Measurements from ENCODE around the gene HTRA2.

The HTRA2 gene

DNA sequence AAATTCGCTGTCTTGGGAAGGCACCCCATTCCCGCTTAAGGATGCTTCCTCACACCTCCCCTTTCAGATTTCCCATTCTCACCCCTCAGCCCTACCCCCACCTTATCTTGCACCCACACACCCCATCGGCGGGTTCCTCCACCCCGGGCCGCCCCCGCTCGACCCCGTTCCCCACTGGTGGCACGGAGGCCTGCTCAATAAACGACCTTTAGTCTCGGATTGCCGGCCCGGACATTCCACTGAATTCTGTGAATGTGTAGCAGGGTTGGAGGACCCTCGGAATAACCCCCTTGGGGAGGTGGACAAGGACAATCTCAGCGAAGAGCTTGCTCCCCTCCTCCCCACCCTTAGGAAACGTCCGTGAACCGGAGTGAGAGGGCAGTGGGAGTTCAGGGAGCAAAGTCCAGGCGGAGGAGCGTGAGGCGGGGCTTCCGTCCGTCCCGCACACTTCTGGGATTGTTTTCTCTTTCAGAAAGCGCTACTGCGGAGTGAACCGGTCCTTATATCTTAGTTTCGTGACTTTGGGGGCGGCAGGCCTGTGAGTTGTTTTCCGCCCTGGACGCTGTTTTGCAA, 27.5 kb upstream of the HTRA2 start:
- Histone ChIP-seq H3K27ac (ENCODE audit: low read depth, low read length) (no peak overlapping the region), H3K4me3 (ENCODE audit: low read depth, low read length) (peak overlapping the region; percentile 60), H3K9ac (ENCODE audit: low read depth, low read length) (no peak overlapping the region), H3K9me3 (ENCODE audit: control insufficient read depth, insufficient read depth, low read length) (no peaks in the 10 kb centered on the region), H3K36me3 (ENCODE audit: control insufficient read depth, insufficient read depth, low read length) (peaks cover 10% of the 10 kb centered on the region; the same call in 1 of the 2 replicates), H3K4me1 (ENCODE audit: control insufficient read depth, insufficient read depth, low read length) (peaks cover 17% of the 10 kb centered on the region), H3K27me3 (ENCODE audit: control insufficient read depth, insufficient read depth, low read length) (peaks cover 85% of the 10 kb centered on the region)

DNA sequence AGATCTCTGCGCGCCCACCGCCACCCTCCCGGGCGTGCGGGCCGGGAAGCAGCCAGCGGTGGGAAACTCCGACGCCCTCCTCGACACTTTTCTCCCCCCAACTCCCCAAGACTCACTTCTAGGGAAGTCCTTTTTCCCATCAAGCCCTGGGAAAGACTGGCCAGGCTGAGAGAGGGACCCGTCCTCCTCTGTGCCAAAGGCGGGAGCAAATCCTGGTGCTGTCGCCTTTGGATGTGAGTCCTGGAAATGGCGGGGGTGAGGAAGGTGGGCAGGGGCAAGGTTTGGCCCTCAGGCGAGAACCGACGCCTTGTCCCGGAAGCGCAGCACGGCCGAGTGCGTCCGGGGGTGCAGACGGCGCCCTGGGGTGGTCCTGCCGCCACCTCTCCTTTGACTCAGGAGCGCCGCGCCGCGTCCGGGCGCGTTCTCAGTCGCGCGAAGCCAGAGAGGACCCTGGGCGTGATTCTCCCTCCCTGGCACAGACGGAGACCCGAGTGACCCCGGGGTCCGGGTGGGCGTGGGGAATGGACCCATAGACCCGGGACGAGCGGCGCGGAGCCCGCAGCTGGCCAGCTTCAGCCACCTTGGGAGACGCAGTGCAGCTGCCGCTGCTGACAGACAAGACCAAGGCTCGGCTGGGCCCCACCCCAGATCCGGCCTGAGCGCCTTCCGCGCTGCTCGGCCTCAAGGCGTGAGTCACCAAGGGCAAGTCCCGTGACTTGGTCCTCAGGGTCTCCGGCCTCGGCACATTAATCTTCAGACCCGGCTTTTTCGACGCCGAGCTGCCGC, 26.8 kb upstream of the HTRA2 start:
- peak overlapping the region; percentile 60 for H3K4me3 ChIP-seq (ENCODE audit: low read depth, low read length)
- H3K36me3 ChIP-seq (ENCODE audit: control insufficient read depth, insufficient read depth, low read length), result peaks cover 10% of the 10 kb centered on the region; the same call in 1 of the 2 replicates
- H3K9me3 ChIP-seq (ENCODE audit: control insufficient read depth, insufficient read depth, low read length), result no peaks in the 10 kb centered on the region
- no peak overlapping the region for H3K9ac ChIP-seq (ENCODE audit: low read depth, low read length)
- H3K4me1 ChIP-seq (ENCODE audit: control insufficient read depth, insufficient read depth, low read length), result peaks cover 13% of the 10 kb centered on the region; the same call in 1 of the 2 replicates
- peaks cover 79% of the 10 kb centered on the region for H3K27me3 ChIP-seq (ENCODE audit: control insufficient read depth, insufficient read depth, low read length)
- H3K27ac ChIP-seq (ENCODE audit: low read depth, low read length), result no peak overlapping the region

DNA sequence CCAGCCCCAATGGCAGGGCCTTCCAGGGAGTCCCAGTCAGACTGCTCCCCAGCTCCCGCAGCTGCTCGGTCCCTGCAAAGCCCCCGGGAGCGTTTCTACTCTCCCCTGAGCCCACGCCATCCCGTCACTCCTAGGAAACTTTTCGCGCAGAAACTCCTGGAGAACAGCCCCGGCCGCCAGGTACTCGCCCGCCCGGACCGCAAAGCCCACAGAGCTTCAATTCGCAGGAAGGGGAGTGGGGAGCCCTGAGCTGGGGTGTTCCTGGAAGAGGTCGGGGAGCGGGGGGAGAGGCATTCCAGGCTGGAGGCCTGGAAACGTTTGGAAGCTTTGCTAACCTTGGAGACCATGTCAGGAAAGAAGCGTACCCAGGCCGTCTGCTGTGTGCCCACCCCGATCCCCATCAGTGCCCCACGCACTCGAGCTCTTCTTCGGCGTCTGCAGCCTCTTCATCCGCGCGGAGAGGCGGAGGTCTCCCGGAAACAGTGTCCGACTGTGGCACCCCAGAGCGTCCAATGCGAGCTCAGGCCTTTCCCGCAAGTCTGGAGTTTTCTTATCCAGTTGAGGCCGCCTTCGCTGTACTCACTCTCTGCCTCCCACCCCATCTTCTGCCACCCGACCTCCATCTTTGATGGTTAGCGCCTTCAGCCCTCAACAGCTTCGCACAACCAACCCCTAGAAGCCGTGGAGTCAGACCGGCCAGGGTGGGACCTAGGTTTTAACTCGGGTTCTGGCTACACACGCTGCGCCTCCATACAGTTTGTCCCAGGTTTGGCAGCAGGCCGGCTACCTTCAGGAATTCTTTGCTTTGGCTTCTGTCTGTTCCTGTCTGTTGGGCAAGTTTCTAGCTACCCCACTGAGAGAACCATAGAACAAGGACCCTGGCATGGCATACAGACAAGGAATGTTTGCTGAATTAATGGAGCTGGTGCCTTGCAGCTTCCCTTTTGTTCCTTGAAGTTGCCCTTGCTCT, 25.9 kb upstream of the HTRA2 start:
- Histone ChIP-seq H3K36me3 (ENCODE audit: control insufficient read depth, insufficient read depth, low read length) (peaks cover 10% of the 10 kb centered on the region; the same call in 1 of the 2 replicates), H3K9me3 (ENCODE audit: control insufficient read depth, insufficient read depth, low read length) (no peaks in the 10 kb centered on the region), H3K27me3 (ENCODE audit: control insufficient read depth, insufficient read depth, low read length) (peaks cover 74% of the 10 kb centered on the region), H3K27ac (ENCODE audit: low read depth, low read length) (no peak overlapping the region), H3K9ac (ENCODE audit: low read depth, low read length) (no peak overlapping the region), H3K4me3 (ENCODE audit: low read depth, low read length) (peak overlapping the region; percentile 60), H3K4me1 (ENCODE audit: control insufficient read depth, insufficient read depth, low read length) (peaks cover 19% of the 10 kb centered on the region; the same call in 1 of the 2 replicates)

DNA sequence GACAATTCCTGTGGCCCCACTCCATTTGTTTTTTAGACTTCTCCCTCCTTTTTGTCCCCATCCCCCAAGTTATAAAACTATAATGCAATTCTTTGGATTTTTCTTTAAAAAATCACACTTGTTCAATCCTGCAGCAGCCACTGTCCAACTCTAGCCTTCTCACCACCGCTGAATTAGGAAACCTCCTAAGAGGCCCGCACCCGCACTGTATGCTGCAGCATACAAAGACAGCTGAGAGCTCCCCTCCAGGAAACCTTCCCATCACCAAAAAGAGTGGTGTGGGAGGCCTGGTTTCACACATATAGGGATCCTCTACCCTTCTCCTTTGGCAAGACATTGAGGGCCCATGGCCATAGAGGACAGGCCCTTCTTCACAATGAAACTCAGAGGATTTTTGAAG, 25.1 kb upstream of the HTRA2 start:
- H3K4me3 ChIP-seq (ENCODE audit: low read depth, low read length), result no peak overlapping the region
- no peak overlapping the region for H3K27ac ChIP-seq (ENCODE audit: low read depth, low read length)
- H3K36me3 ChIP-seq (ENCODE audit: control insufficient read depth, insufficient read depth, low read length), result peaks cover 10% of the 10 kb centered on the region; the same call in 1 of the 2 replicates
- peaks cover 74% of the 10 kb centered on the region for H3K27me3 ChIP-seq (ENCODE audit: control insufficient read depth, insufficient read depth, low read length)
- no peak overlapping the region for H3K9ac ChIP-seq (ENCODE audit: low read depth, low read length)
- no peaks in the 10 kb centered on the region for H3K9me3 ChIP-seq (ENCODE audit: control insufficient read depth, insufficient read depth, low read length)
- H3K4me1 ChIP-seq (ENCODE audit: control insufficient read depth, insufficient read depth, low read length), result peaks cover 19% of the 10 kb centered on the region; the same call in 1 of the 2 replicates

DNA sequence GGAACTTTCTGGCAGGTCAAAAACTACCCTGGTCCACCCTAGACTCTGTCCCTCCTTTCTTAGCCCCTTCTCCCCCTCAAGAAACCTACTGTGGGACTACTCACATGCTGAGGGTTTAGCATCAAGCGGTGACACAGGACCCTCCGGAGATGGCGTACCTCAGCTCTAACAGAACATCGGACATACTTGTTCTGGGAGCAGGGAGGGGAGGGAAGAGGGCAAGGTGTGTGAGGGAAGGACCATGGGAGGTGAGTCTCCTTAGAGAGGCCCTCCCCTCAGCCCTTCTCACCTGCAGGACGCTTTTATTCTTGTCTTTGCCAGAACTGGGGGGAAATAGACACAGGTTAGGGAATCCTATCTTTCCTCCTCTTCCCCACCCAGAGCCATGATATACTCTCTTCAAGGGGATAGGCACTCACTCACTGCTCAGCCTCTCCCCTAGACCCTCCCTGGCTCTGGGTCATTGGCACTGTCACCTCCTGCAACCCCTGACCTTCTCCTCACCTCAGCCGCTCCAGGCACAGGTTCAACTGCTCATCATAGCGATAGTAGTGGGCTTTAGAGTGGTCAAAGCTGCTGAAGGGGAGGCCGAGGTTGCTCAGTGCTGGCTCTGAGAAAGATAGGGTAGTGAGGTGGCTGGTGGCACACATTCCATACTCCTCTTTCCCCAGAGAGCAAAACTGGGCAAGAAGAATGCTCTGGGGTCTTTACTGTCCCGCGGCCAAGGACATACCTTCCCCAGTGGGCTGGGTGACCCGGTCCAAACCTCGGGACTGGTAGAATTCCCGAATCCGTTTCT, 24.1 kb upstream of the HTRA2 start:
- no peak overlapping the region for H3K27ac ChIP-seq (ENCODE audit: low read depth, low read length)
- peaks cover 12% of the 10 kb centered on the region; the same call in 1 of the 2 replicates for H3K4me1 ChIP-seq (ENCODE audit: control insufficient read depth, insufficient read depth, low read length)
- no peak overlapping the region for H3K9ac ChIP-seq (ENCODE audit: low read depth, low read length)
- no peaks in the 10 kb centered on the region for H3K9me3 ChIP-seq (ENCODE audit: control insufficient read depth, insufficient read depth, low read length)
- peaks cover 10% of the 10 kb centered on the region; the same call in 1 of the 2 replicates for H3K36me3 ChIP-seq (ENCODE audit: control insufficient read depth, insufficient read depth, low read length)
- H3K4me3 ChIP-seq (ENCODE audit: low read depth, low read length), result no peak overlapping the region
- H3K27me3 ChIP-seq (ENCODE audit: control insufficient read depth, insufficient read depth, low read length), result peaks cover 74% of the 10 kb centered on the region

DNA sequence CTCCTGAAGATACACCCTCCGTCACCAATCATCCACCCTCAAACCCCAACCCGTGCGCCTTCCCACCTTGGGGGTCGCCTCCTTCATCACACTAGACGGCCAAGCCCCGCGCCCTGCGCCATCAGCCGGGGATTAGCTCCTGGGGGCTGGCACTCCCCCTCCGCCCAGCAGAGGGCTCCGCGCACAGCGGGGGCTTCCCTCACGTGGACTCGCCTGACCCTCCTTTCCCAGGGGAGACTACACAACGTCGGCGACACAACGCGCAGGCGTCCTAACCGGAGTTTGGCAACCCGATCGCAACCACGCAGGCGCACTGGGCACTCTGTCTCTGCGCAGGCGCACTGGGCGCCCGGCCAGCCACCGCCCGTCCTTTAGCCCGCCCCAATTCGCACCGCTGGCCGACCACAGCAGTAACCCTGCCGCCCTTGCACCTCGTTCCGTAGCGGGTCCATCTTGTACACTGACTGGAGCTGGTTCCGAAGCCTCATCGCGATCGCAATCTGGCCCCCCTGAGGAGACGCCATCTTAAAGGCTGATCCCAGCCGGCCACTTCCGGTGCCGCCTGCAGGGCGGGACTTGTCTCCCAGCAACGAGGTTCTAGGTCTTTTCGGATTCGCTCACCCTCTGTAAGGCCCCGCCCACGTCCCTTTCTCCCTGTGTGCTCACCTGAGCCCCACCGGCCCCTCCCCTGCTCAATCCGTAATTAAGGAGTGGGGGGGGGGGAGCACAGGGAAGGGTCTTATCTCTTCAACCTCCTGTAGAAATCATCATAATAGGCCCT, 22.4 kb upstream of the HTRA2 start, which contains the start of gene PCGF1:
Gene PCGF1, minus strand, starts transcription at position 551 of the 781 bp plus-strand sequence. Its CDS starts 27 bp downstream, at position 524.
- Histone ChIP-seq H3K9ac (ENCODE audit: low read depth, low read length) (peak within 1 kb of the TSS; percentile 93), H3K27ac (ENCODE audit: low read depth, low read length) (peak within 1 kb of the TSS; percentile 100), H3K4me1 (ENCODE audit: control insufficient read depth, insufficient read depth, low read length) (peaks cover 12% of the 10 kb centered on the region; the same call in 1 of the 2 replicates), H3K36me3 (ENCODE audit: control insufficient read depth, insufficient read depth, low read length) (peaks cover 10% of the 10 kb centered on the region; the same call in 1 of the 2 replicates), H3K27me3 (ENCODE audit: control insufficient read depth, insufficient read depth, low read length) (peaks cover 74% of the 10 kb centered on the region), H3K9me3 (ENCODE audit: control insufficient read depth, insufficient read depth, low read length) (no peaks in the 10 kb centered on the region), H3K4me3 (ENCODE audit: low read depth, low read length) (peak within 1 kb of the TSS; percentile 93)

DNA sequence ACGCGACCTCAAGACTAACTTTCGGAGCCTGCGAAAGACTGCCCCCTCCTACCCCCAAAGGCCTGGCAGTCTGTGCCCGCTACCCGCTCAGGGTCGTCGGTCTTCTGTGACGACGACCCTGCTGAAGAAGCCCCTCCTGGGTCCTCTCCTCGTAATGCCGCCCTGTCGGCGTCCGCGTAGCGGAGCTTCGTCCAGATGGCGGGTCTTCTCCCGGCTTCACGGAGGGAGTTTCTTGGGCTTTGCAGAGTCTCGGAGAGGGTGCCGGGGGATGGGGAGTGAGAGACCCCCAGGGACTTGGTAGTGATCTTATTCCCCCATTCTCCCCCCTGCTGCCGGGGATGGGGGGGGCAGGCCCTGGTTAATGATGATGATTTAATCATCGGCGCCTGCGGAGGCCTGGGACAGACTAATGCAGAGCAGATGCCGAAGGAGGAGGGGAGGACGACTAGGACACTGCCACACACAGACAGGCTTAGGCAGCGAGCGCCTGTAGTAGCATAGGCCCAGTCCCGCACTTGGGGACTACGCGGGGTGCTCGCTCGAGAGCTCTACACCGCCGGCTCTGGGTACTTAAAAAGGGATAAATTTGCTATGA, 21.7 kb upstream of the HTRA2 start:
- peak overlapping the region; percentile 93 for H3K9ac ChIP-seq (ENCODE audit: low read depth, low read length)
- H3K4me3 ChIP-seq (ENCODE audit: low read depth, low read length), result peak overlapping the region; percentile 93
- peak overlapping the region; percentile 100 for H3K27ac ChIP-seq (ENCODE audit: low read depth, low read length)
- peaks cover 12% of the 10 kb centered on the region; the same call in 1 of the 2 replicates for H3K4me1 ChIP-seq (ENCODE audit: control insufficient read depth, insufficient read depth, low read length)
- peaks cover 74% of the 10 kb centered on the region for H3K27me3 ChIP-seq (ENCODE audit: control insufficient read depth, insufficient read depth, low read length)
- peaks cover 10% of the 10 kb centered on the region; the same call in 1 of the 2 replicates for H3K36me3 ChIP-seq (ENCODE audit: control insufficient read depth, insufficient read depth, low read length)
- no peaks in the 10 kb centered on the region for H3K9me3 ChIP-seq (ENCODE audit: control insufficient read depth, insufficient read depth, low read length)

DNA sequence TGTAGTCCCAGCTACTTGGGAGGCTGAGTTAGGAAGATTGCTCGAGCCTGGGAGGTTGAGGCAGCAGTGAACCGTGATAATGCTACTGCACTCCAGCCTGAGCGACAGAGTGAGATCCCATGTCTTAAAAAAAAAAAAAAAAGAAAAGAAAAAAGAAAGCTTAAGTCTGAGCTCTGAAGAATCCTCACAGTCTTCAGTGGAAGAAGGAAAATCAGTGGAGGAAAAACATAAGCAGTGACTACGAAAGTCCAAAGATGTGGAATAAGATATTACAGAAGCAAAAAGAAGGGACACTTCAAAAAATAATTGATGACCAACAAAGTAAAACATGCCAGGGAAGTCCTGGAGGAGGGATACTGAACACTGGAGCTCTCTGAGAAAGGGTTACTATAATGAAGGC, 19.5 kb upstream of the HTRA2 start:
- H3K27me3 ChIP-seq (ENCODE audit: control insufficient read depth, insufficient read depth, low read length), result peaks cover 74% of the 10 kb centered on the region
- H3K4me3 ChIP-seq (ENCODE audit: low read depth, low read length), result no peak overlapping the region
- H3K27ac ChIP-seq (ENCODE audit: low read depth, low read length), result no peak overlapping the region
- no peaks in the 10 kb centered on the region for H3K9me3 ChIP-seq (ENCODE audit: control insufficient read depth, insufficient read depth, low read length)
- peaks cover 4% of the 10 kb centered on the region; the same call in 1 of the 2 replicates for H3K36me3 ChIP-seq (ENCODE audit: control insufficient read depth, insufficient read depth, low read length)
- H3K9ac ChIP-seq (ENCODE audit: low read depth, low read length), result no peak overlapping the region
- H3K4me1 ChIP-seq (ENCODE audit: control insufficient read depth, insufficient read depth, low read length), result peaks cover 19% of the 10 kb centered on the region

Measured in HUES48 (cell line).